H1 (cell line): ENCODE data around the gene HUWE1. TPM values are rescaled to one million over a fixed set of nuclear protein-coding genes. Genes with fewer than 3 reads are reported as not detected.

ENCODE experiments used
- CTCF ChIA-PET: fragments of 300-600 bp; sonication (Branson Sonifier 250); formaldehyde crosslinking; loops from one replicate; lab custom pipeline; 2021; ENCODE audit not compliant: partially characterized antibody; lab: Charles Lee
- POLR2A ChIA-PET: fragments of 300-600 bp; sonication (Branson Sonifier 250); formaldehyde crosslinking; loops from one replicate; lab custom pipeline; 2021; ENCODE audit warnings: inconsistent platforms; ENCODE audit not compliant: partially characterized antibody; lab: Charles Lee
- DNase-seq, 2 experiments: peaks; one replicate each; pipeline versions ENCODE4 v3.0.0 to v3.0.0-alpha.2; 2010 to 2022; ENCODE audit warnings: low spot score in 2 of 2, low read depth in 1 of 2, mixed read lengths in 1 of 2
- FAIRE-seq: peaks from 2 replicates; lab custom pipeline; 2011; peaks lifted over from hg19 to GRCh38; lab: Jason Lieb, UNC
- H2AFZ ChIP-seq: 2 replicates; pipeline ENCODE4 v1.8.1; 2012; ENCODE audit warnings: low read length, inconsistent platforms
- H2AK5ac ChIP-seq: 2 replicates; pipeline ENCODE4 v1.6.1; 2013; ENCODE audit warnings: low read depth, low read length
- H2BK120ac ChIP-seq: replicated peaks from 2 replicates; pipeline ENCODE3; 2013; ENCODE audit warnings: low read depth, low read length, inconsistent platforms
- H2BK12ac ChIP-seq: 2 replicates; pipeline ENCODE4 v1.6.1; 2013; ENCODE audit warnings: low read depth, low read length
- H2BK15ac ChIP-seq: 2 replicates; pipeline ENCODE4 v1.6.1; 2013; ENCODE audit warnings: low read length
- H2BK20ac ChIP-seq: 2 replicates; pipeline ENCODE4 v1.6.1; 2013; ENCODE audit warnings: low read length
- H2BK5ac ChIP-seq: 2 replicates; pipeline ENCODE4 v1.6.1; 2013; ENCODE audit warnings: low read depth, low read length
- H3K14ac ChIP-seq: 2 replicates; pipeline ENCODE4 v1.6.1; 2013; ENCODE audit warnings: inconsistent platforms; ENCODE audit not compliant: insufficient read length
- H3K18ac ChIP-seq: 2 replicates; pipeline ENCODE4 v1.6.1; 2013; ENCODE audit warnings: low read length; ENCODE audit errors: extremely low read depth
- H3K23ac ChIP-seq: 2 replicates; pipeline ENCODE4 v1.6.1; 2013; ENCODE audit warnings: inconsistent platforms; ENCODE audit not compliant: insufficient read length
- H3K23me2 ChIP-seq: 2 replicates; pipeline ENCODE4 v1.6.1; 2013; ENCODE audit warnings: low read depth, low read length
- H3K27ac ChIP-seq: 2 replicates; pipeline ENCODE4 v1.6.1; 2011; ENCODE audit warnings: low read depth, low read length, inconsistent platforms
- H3K27me3 ChIP-seq, 4 experiments: replicated peaks in 1 of 4; 1 replicate in 1 of 4; 2 replicates in 3 of 4; pipeline versions ENCODE4 v1.6.1 to v1.8.1; 2011 to 2013; ENCODE audit warnings: low read length in 3 of 4, mild to moderate bottlenecking in 3 of 4, inconsistent platforms in 2 of 4, mixed read lengths in 2 of 4, moderate library complexity in 1 of 4; ENCODE audit not compliant: control insufficient read depth in 3 of 4, insufficient read depth in 3 of 4; ENCODE audit errors: extremely low read depth in 1 of 4
- H3K36me3 ChIP-seq, 4 experiments: 2 replicates each; pipeline versions ENCODE4 v1.6.1 to v1.8.1; 2011 to 2013; ENCODE audit warnings: mild to moderate bottlenecking in 4 of 4, low read length in 3 of 4, moderate library complexity in 2 of 4, control low read depth in 1 of 4, inconsistent platforms in 1 of 4; ENCODE audit not compliant: insufficient read depth in 4 of 4, control insufficient read depth in 2 of 4
- H3K4ac ChIP-seq: replicated peaks from 2 replicates; pipeline ENCODE3; 2013; ENCODE audit warnings: low read length, low read depth, mixed read lengths, inconsistent platforms; ENCODE audit not compliant: insufficient read length
- H3K4me1 ChIP-seq, 4 experiments: replicated peaks in 1 of 4; 1 replicate in 1 of 4; 2 replicates in 3 of 4; pipeline versions ENCODE4 v1.6.1 to v1.8.1; 2011 to 2013; ENCODE audit warnings: low read length in 3 of 4, inconsistent platforms in 2 of 4, mixed read lengths in 1 of 4; ENCODE audit not compliant: insufficient read depth in 4 of 4, control insufficient read depth in 3 of 4
- H3K4me2 ChIP-seq, 2 experiments: 2 replicates each; pipeline versions ENCODE4 v1.6.1 to v1.8.1; 2011 to 2013; ENCODE audit warnings: low read depth in 2 of 2, low read length in 2 of 2, control low read depth in 1 of 2, inconsistent platforms in 1 of 2, mild to moderate bottlenecking in 1 of 2; ENCODE audit not compliant: insufficient read depth in 1 of 2
- H3K4me3 ChIP-seq, 4 experiments: fragments of 200-600, 300-600 bp in 1 of 4; sonication (generic), shearing (Covaris generic), sonication (Bioruptor Twin) in 1 of 4; 2 replicates each; pipeline versions ENCODE4 v1.5.1 to v1.8.1; 2011 to 2016; ENCODE audit warnings: low read length in 4 of 4, low read depth in 3 of 4, control low read depth in 2 of 4, inconsistent platforms in 2 of 4, mild to moderate bottlenecking in 2 of 4, mixed read lengths in 1 of 4, moderate library complexity in 1 of 4; ENCODE audit not compliant: insufficient read depth in 2 of 4; ENCODE audit errors: extremely low read depth in 1 of 4
- H3K56ac ChIP-seq: replicated peaks from 2 replicates; pipeline ENCODE3; 2013; ENCODE audit warnings: low read depth, mild to moderate bottlenecking, mixed read lengths, low read length, inconsistent platforms; ENCODE audit not compliant: insufficient read length
- H3K79me1 ChIP-seq: 2 replicates; pipeline ENCODE4 v1.6.1; 2013; ENCODE audit warnings: low read depth, low read length, control low read depth
- H3K79me2 ChIP-seq, 2 experiments: 2 replicates each; pipeline versions ENCODE4 v1.6.1 to v1.8.1; 2012 to 2013; ENCODE audit warnings: low read length in 2 of 2, mild to moderate bottlenecking in 2 of 2, inconsistent platforms in 1 of 2; ENCODE audit not compliant: insufficient read depth in 2 of 2, control insufficient read depth in 1 of 2
- H3K9ac ChIP-seq, 4 experiments: replicated peaks in 1 of 4; 1 replicate in 1 of 4; 2 replicates in 3 of 4; pipeline versions ENCODE4 v1.6.1 to v1.8.1; 2011 to 2013; ENCODE audit warnings: low read depth in 3 of 4, low read length in 3 of 4, control low read depth in 2 of 4, mild to moderate bottlenecking in 2 of 4, moderate library complexity in 2 of 4, inconsistent platforms in 1 of 4; ENCODE audit errors: extremely low read depth in 1 of 4
- H3K9me3 ChIP-seq, 2 experiments: 2 replicates each; pipeline versions ENCODE4 v1.6.1 to v1.8.1; 2012 to 2013; ENCODE audit warnings: mild to moderate bottlenecking in 2 of 2, moderate library complexity in 2 of 2, control low read depth in 1 of 2, inconsistent platforms in 1 of 2, low read depth in 1 of 2, low read length in 1 of 2, mixed read lengths in 1 of 2; ENCODE audit not compliant: insufficient read depth in 2 of 2
- H4K20me1 ChIP-seq, 2 experiments: replicated peaks in 1 of 2; 2 replicates each; pipeline versions ENCODE3 to v1.8.1; 2011 to 2013; ENCODE audit warnings: inconsistent platforms in 2 of 2, low read length in 2 of 2, mild to moderate bottlenecking in 1 of 2; ENCODE audit not compliant: insufficient read depth in 2 of 2, control insufficient read depth in 1 of 2
- H4K5ac ChIP-seq: 2 replicates; pipeline ENCODE4 v1.6.1; 2013; ENCODE audit warnings: low read length, low read depth, mixed read lengths, inconsistent platforms; ENCODE audit not compliant: insufficient read length
- H4K8ac ChIP-seq: 2 replicates; pipeline ENCODE4 v1.8.0; 2013; ENCODE audit warnings: mild to moderate bottlenecking, moderate library complexity, low read length, inconsistent platforms; ENCODE audit not compliant: insufficient read depth; ENCODE audit errors: extremely low read depth
- H4K91ac ChIP-seq: replicated peaks from 2 replicates; pipeline ENCODE3; 2013; ENCODE audit warnings: low read length, mixed read lengths, inconsistent platforms; ENCODE audit not compliant: insufficient read length
- BCL11A ChIP-seq, 2 experiments: IDR thresholded peaks; one replicate each; pipeline ENCODE4 v1.6.1; 2011; ENCODE audit warnings: low read depth in 2 of 2, low read length in 2 of 2, mild to moderate bottlenecking in 2 of 2
- CEBPB ChIP-seq: IDR thresholded peaks from 2 replicates; pipeline ENCODE4 v1.6.1; 2012; ENCODE audit warnings: low read depth, low read length
- JUN ChIP-seq: IDR thresholded peaks from 2 replicates; pipeline ENCODE4 v1.6.1; 2011; ENCODE audit warnings: low read depth, mild to moderate bottlenecking, improper control_type of control experiment, low read length
- KDM5A ChIP-seq: fragments of 200-600 bp; IDR thresholded peaks from 2 replicates; pipeline ENCODE4 v1.7.1; 2012; ENCODE audit warnings: mild to moderate bottlenecking, low read length, inconsistent platforms, mixed read lengths
- PHF8 ChIP-seq: fragments of 200-600 bp; sonication (generic); conservative IDR thresholded peaks from 2 replicates; pipeline ENCODE4 v1.7.1; 2012; ENCODE audit warnings: low read depth, mild to moderate bottlenecking, inconsistent platforms, low read length, moderate library complexity
- POLR2AphosphoS5 ChIP-seq: IDR thresholded peaks from 2 replicates; pipeline ENCODE4 v1.6.1; 2011; ENCODE audit warnings: low read depth, low read length
- RAD21 ChIP-seq, 2 experiments: IDR thresholded peaks in 1 of 2; conservative IDR thresholded peaks in 1 of 2; 2 replicates each; pipeline ENCODE4 v1.6.1; 2011; ENCODE audit warnings: low read depth in 2 of 2, low read length in 2 of 2, improper control_type of control experiment in 1 of 2, inconsistent platforms in 1 of 2, mild to moderate bottlenecking in 1 of 2, moderate library complexity in 1 of 2
- SP4 ChIP-seq: IDR thresholded peaks from 2 replicates; pipeline ENCODE4 v1.6.1; 2012; ENCODE audit warnings: low read length, inconsistent platforms
- YY1 ChIP-seq: IDR thresholded peaks from 2 replicates; pipeline ENCODE4 v1.6.1; 2011; ENCODE audit warnings: low read depth, mild to moderate bottlenecking, low read length
- WGBS, 2 experiments: shearing (Covaris generic) in 1 of 2; methylation state at CpG; one replicate each; pipeline versions ENCODE4 v1.1.6 to v1.1.7; 2013 to 2015; ENCODE audit warnings: low lambda C conversion rate in 2 of 2, mixed read lengths in 2 of 2, inconsistent platforms in 1 of 2, low coverage in 1 of 2, missing lambda C conversion rate in 1 of 2; ENCODE audit not compliant: insufficient replicate concordance in 2 of 2, insufficient coverage in 1 of 2, insufficient read length in 1 of 2; ENCODE audit errors: extremely low coverage in 1 of 2, missing lambda C conversion rate in 1 of 2; 5-methylcytosine and 5-hydroxymethylcytosine counted together
- polyA plus RNA-seq, 7 experiments: library from polyadenylated mRNA; depleted of rRNA in 3 of 7; stranded (reverse) in 5 of 7; unstranded in 2 of 7; fragments of >200 nt in 5 of 7; fragments of 200-250 nt in 2 of 7; gene quantifications; 1 replicate in 5 of 7; 2 replicates in 1 of 7; 4 replicates in 1 of 7; pipeline versions ENCODE4 v1.2.1 to v1.2.3, GENCODE V29; 2011 to 2013; ENCODE audit warnings: missing spikeins in 2 of 7, mixed read lengths in 2 of 7
- total RNA-seq: library from RNA; stranded (reverse); fragmentation: NEBNext Ultra II Directional; extraction: Animal tissue kit (Norgen Biotek cat#: 25700); gene quantifications from 2 replicates; pipeline ENCODE4 v1.2.1, GENCODE V29; 2021
- TF ChIP-seq, protein P1 (sequence below): IDR thresholded peaks from 2 replicates; pipeline ENCODE4 v1.6.1; 2011; ENCODE audit warnings: low read depth, mild to moderate bottlenecking, low read length; ENCODE audit not compliant: insufficient read depth

Gene HUWE1
- total and polyA plus RNA-seq, 2 of the 8 experiments (the other 6 are each of a cell fraction or from before 2014, with no cell fraction given): 114 to 252 TPM

DNA sequence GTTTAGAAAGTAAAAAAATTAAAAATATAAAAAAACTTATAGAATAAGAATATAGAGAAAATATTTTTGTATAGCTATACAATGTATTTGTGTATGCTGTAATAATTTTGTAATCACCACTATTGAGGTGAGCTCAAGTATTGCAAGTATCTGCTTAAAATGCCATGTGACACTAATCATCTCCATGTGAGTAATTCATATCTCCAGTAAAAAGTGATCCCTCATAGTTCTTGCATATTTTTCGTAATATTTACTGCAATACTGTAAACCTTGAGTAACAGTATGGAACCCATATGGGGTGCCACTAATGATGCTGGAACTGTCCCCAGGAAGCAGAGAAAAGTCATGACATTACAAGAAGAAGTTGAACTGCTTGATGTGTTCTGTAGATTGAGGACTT lies 43.2 kb upstream of the HUWE1 start:
- Histone ChIP-seq H4K8ac (no peak overlapping the region), H2AK5ac (no peak overlapping the region), H2AFZ (no peak overlapping the region), H3K23ac (no peak overlapping the region), H3K4me2 (no peak overlapping the region), H3K9ac (no peak overlapping the region), H3K27ac (no peak overlapping the region), H3K14ac (no peak overlapping the region), H2BK20ac (no peak overlapping the region), H3K56ac (no peak overlapping the region), H3K23me2 (no peaks in the 10 kb centered on the region), H3K4me1 (no peaks in the 10 kb centered on the region), H3K27me3 (no peaks in the 10 kb centered on the region), H3K4me3 (no peak overlapping the region), H3K79me2 (no peaks in the 10 kb centered on the region), H2BK5ac (no peak overlapping the region), H4K5ac (no peak overlapping the region), H3K18ac (no peak overlapping the region), H4K91ac (no peak overlapping the region), H3K79me1 (no peaks in the 10 kb centered on the region), H2BK120ac (no peak overlapping the region), H3K4ac (no peak overlapping the region), H2BK15ac (no peak overlapping the region), H3K9me3 (peaks cover 0 to 5% of the 10 kb centered on the region in 2 experiments; a peak in 1 of 4 replicates), H2BK12ac (no peak overlapping the region), H3K36me3 (no peaks in the 10 kb centered on the region), H4K20me1 (no peaks in the 10 kb centered on the region)
- no peak for DNase-seq
- ChIA-PET POLR2A (no interaction called here), CTCF (no interaction called here)
- FAIRE-seq: no peak
- WGBS, 2 experiments: 0% methylated on average over 1 of the region's 1 CpG; no CpG with 5 or more reads in 1 of the 2 experiments
- TF ChIP-seq POLR2AphosphoS5 (no peak), JUN (no peak), YY1 (no peak), KDM5A (no peak), SP4 (no peak), BCL11A (IDR thresholded peaks at IDR 0.05; ENCODE audit: low read depth in 2 of 2, low read length in 2 of 2) (no peak), RAD21 (IDR thresholded peaks at IDR 0.05 in 1 of 2, conservative IDR thresholded peaks at IDR 0.05 in 1 of 2; ENCODE audit: low read depth in 2 of 2, low read length in 2 of 2) (no peak), CEBPB (no peak), PHF8 (no peak)
- TF ChIP-seq, protein P1, sequence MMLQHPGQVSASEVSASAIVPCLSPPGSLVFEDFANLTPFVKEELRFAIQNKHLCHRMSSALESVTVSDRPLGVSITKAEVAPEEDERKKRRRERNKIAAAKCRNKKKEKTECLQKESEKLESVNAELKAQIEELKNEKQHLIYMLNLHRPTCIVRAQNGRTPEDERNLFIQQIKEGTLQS: no peak
